Stimulated activated CD4-positive, alpha-beta T cell treated with anti-CD3 and anti-CD28 coated beads, TNF-alpha, amount 100 ng/mL, for 48 hours (primary cell): ENCODE measurements around the gene WASF3.

Experiments
- DNase-seq, 3 donors: peaks; one replicate each; pipeline ENCODE4 v3.0.0-alpha.2; 2020; ENCODE audit warnings: low read depth in 3 of 3

The WASF3 gene

GRCh38 chr13:26541678-26542568 lies 15.6 kb upstream of the WASF3 start:
- no peak for DNase-seq

- no peak for DNase-seq
Observed at GRCh38 chr13:26544707-26545106, 12.8 kb upstream of the WASF3 start.

- no peak for DNase-seq
Observed at GRCh38 chr13:26548205-26548765, 9.2 kb upstream of the WASF3 start.

GRCh38 chr13:26549713-26550112 lies 7.8 kb upstream of the WASF3 start:
- DNase-seq = no peak

GRCh38 chr13:26551255-26551860 lies 6.1 kb upstream of the WASF3 start:
- no peak for DNase-seq

- no peak for DNase-seq
Observed at GRCh38 chr13:26555413-26555812, 2.1 kb upstream of the WASF3 start.

GRCh38 chr13:26557051-26557392 lies 461 bp upstream of the WASF3 start:
- no peak for DNase-seq

- no peak for DNase-seq
Observed at GRCh38 chr13:26558074-26558805, 757 bp downstream of the WASF3 start.

- no peak for DNase-seq
Observed at GRCh38 chr13:26558987-26559386, 1.5 kb downstream of the WASF3 start.

- no peak for DNase-seq
Observed at GRCh38 chr13:26560456-26560855, 3.0 kb downstream of the WASF3 start.

- DNase-seq = no peak
Observed at GRCh38 chr13:26561067-26561466, 3.6 kb downstream of the WASF3 start.

GRCh38 chr13:26561651-26562511 lies 4.4 kb downstream of the WASF3 start:
- DNase-seq = no peak

- no peak for DNase-seq
Observed at GRCh38 chr13:26562512-26562890, 5.0 kb downstream of the WASF3 start.

GRCh38 chr13:26563713-26564112 lies 6.2 kb downstream of the WASF3 start:
- DNase-seq = no peak

GRCh38 chr13:26568132-26568815 lies 10.8 kb downstream of the WASF3 start:
- no peak for DNase-seq

GRCh38 chr13:26571518-26571917 lies 14.0 kb downstream of the WASF3 start:
- DNase-seq = no peak

GRCh38 chr13:26575244-26575643 lies 17.8 kb downstream of the WASF3 start:
- DNase-seq = no peak

- DNase-seq = no peak
Observed at GRCh38 chr13:26579580-26579979, 22.1 kb downstream of the WASF3 start.

- no peak for DNase-seq
Observed at GRCh38 chr13:26583662-26584061, 26.2 kb downstream of the WASF3 start.

GRCh38 chr13:26584713-26585112 lies 27.2 kb downstream of the WASF3 start:
- no peak for DNase-seq

- no peak for DNase-seq
Observed at GRCh38 chr13:26585136-26585535, 27.7 kb downstream of the WASF3 start.
